ENCODE results near the gene DGCR2. TPM values are rescaled to one million over a fixed set of nuclear protein-coding genes. Genes with fewer than 3 reads are reported as not detected.
A peak's percentile ranks its signal among the peaks of the same experiment; 100 is the strongest.

Gene DGCR2
- total RNA-seq, 1 experiment from 2014 or later, result 42.9 TPM

GRCh38 chr22:19111140-19111539 is 11.1 kb downstream of the DGCR2 start:
- Histone ChIP-seq H3K27ac (ENCODE audit: low read depth, low read length) (no peak overlapping the region), H2AFZ (ENCODE audit: low read depth, low read length, poor library complexity, severe bottlenecking) (no peak overlapping the region), H3K27me3 (ENCODE audit: insufficient read depth, low read length) (no peaks in the 10 kb centered on the region), H3K36me3 (ENCODE audit: control insufficient read depth in 1 of 2, insufficient read depth in 2 of 2, low read length in 2 of 2) (no peaks in the 10 kb centered on the region), H3K4me1 (ENCODE audit: control insufficient read depth in 1 of 2, insufficient read depth in 2 of 2, low read length in 2 of 2) (no peaks in the 10 kb centered on the region), H4K20me1 (ENCODE audit: insufficient read depth) (no peaks in the 10 kb centered on the region), H3K9me3 (ENCODE audit: control insufficient read depth in 1 of 2, insufficient read depth in 1 of 2, low read depth in 1 of 2, low read length in 2 of 2) (no peaks in the 10 kb centered on the region), H3K4me2 (ENCODE audit: low read length) (no peak overlapping the region), H3K9me2 (ENCODE audit: insufficient read depth) (no peaks in the 10 kb centered on the region), H3K79me2 (ENCODE audit: insufficient read depth, low read length) (peaks cover 89% of the 10 kb centered on the region), H3K4me3 (replicated peaks in 1 of 2; ENCODE audit: low read depth in 1 of 2, low read length in 2 of 2) (no peak overlapping the region), H3K9ac (ENCODE audit: low read length) (no peak overlapping the region)
- no peak for TF ChIP-seq FOSL1 (IDR thresholded peaks at IDR 0.05; ENCODE audit: low read depth)
- TF ChIP-seq, protein P1, sequence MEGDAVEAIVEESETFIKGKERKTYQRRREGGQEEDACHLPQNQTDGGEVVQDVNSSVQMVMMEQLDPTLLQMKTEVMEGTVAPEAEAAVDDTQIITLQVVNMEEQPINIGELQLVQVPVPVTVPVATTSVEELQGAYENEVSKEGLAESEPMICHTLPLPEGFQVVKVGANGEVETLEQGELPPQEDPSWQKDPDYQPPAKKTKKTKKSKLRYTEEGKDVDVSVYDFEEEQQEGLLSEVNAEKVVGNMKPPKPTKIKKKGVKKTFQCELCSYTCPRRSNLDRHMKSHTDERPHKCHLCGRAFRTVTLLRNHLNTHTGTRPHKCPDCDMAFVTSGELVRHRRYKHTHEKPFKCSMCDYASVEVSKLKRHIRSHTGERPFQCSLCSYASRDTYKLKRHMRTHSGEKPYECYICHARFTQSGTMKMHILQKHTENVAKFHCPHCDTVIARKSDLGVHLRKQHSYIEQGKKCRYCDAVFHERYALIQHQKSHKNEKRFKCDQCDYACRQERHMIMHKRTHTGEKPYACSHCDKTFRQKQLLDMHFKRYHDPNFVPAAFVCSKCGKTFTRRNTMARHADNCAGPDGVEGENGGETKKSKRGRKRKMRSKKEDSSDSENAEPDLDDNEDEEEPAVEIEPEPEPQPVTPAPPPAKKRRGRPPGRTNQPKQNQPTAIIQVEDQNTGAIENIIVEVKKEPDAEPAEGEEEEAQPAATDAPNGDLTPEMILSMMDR (IDR thresholded peaks at IDR 0.05 in 2 of 3, conservative IDR thresholded peaks at IDR 0.05 in 1 of 3; ENCODE audit: borderline replicate concordance in 1 of 3, insufficient read depth in 1 of 3, low read depth in 2 of 3, low read length in 2 of 3), result 0 out of 6 replicates have a peak, but pooled peaks of 1 of the 3 experiments have one; percentile 14
- CTCF ChIA-PET, result interaction anchor here (1.0 to 1.4 kb wide), 2 partner anchors 34 to 519 kb away, joined by 3 to 4 read pairs; partner anchors contain the start of gene ESS2
- no peak for ATAC-seq
- no peak for DNase-seq (ENCODE audit: low read depth, low spot score)
- intact Hi-C loops (cut with micrococcal nuclease), result no loop called here
- RAD21 ChIA-PET (ENCODE audit: low non-redundant PET in 1 of 2, low total read pairs in 2 of 2, uncharacterized antibody in 2 of 2, unreplicated experiment in 2 of 2), result no interaction called here
- BruUV-seq (replicated peaks), result no TSS peak
- POLR2A ChIA-PET, result interaction anchor here (2.6 kb wide), 1 partner anchor 11 kb away, joined by 6 read pairs; the partner anchor contains the start of gene DGCR2

GRCh38 chr22:19110646-19111045 is 11.6 kb downstream of the DGCR2 start:
- Histone ChIP-seq H3K4me3 (replicated peaks in 1 of 2; ENCODE audit: low read depth in 1 of 2, low read length in 2 of 2) (no peak overlapping the region), H3K27me3 (ENCODE audit: insufficient read depth, low read length) (no peaks in the 10 kb centered on the region), H3K4me1 (ENCODE audit: control insufficient read depth in 1 of 2, insufficient read depth in 2 of 2, low read length in 2 of 2) (no peaks in the 10 kb centered on the region), H3K9ac (ENCODE audit: low read length) (no peak overlapping the region), H4K20me1 (ENCODE audit: insufficient read depth) (no peaks in the 10 kb centered on the region), H3K9me3 (ENCODE audit: control insufficient read depth in 1 of 2, insufficient read depth in 1 of 2, low read depth in 1 of 2, low read length in 2 of 2) (no peaks in the 10 kb centered on the region), H3K27ac (ENCODE audit: low read depth, low read length) (no peak overlapping the region), H3K36me3 (ENCODE audit: control insufficient read depth in 1 of 2, insufficient read depth in 2 of 2, low read length in 2 of 2) (no peaks in the 10 kb centered on the region), H3K79me2 (ENCODE audit: insufficient read depth, low read length) (peaks cover 89% of the 10 kb centered on the region), H3K9me2 (ENCODE audit: insufficient read depth) (no peaks in the 10 kb centered on the region), H3K4me2 (ENCODE audit: low read length) (no peak overlapping the region), H2AFZ (ENCODE audit: low read depth, low read length, poor library complexity, severe bottlenecking) (no peak overlapping the region)
- DNase-seq (ENCODE audit: low read depth, low spot score) (no peak), ATAC-seq (no peak)
- CTCF ChIA-PET, result interaction anchor here (1.0 to 1.4 kb wide), 2 partner anchors 34 to 519 kb away, joined by 3 to 4 read pairs; partner anchors contain the start of gene ESS2
- intact Hi-C loops (cut with micrococcal nuclease), result no loop called here
- BruUV-seq (replicated peaks), result no TSS peak
- RAD21 ChIA-PET (ENCODE audit: low non-redundant PET in 1 of 2, low total read pairs in 2 of 2, uncharacterized antibody in 2 of 2, unreplicated experiment in 2 of 2), result no interaction called here
- POLR2A ChIA-PET, result interaction anchor here (2.6 kb wide), 1 partner anchor 11 kb away, joined by 6 read pairs; the partner anchor contains the start of gene DGCR2
- TF ChIP-seq POLR2AphosphoS5 (IDR thresholded peaks at IDR 0.05; ENCODE audit: low read depth, low read length), result no peak
- TF ChIP-seq ZFX (IDR thresholded peaks at IDR 0.05), result no peak
- no peak for TF ChIP-seq REST (IDR thresholded peaks at IDR 0.05; ENCODE audit: low read depth)
- TF ChIP-seq CBX3 (IDR thresholded peaks at IDR 0.05; ENCODE audit: low read depth), result no peak
- no peak for TF ChIP-seq JUND (IDR thresholded peaks at IDR 0.05)
- TF ChIP-seq EZH2 (IDR thresholded peaks at IDR 0.05), result no peak
- TF ChIP-seq EGR1 (IDR thresholded peaks at IDR 0.05; ENCODE audit: low read depth), result no peak
- TF ChIP-seq CEBPB (IDR thresholded peaks at IDR 0.05; ENCODE audit: low read depth), result no peak
- TF ChIP-seq ZBTB33 (IDR thresholded peaks at IDR 0.05; ENCODE audit: extremely low read depth, insufficient replicate concordance, low read length), result no peak
- TF ChIP-seq MAX (IDR thresholded peaks at IDR 0.05), result no peak
- TF ChIP-seq, protein P2, sequence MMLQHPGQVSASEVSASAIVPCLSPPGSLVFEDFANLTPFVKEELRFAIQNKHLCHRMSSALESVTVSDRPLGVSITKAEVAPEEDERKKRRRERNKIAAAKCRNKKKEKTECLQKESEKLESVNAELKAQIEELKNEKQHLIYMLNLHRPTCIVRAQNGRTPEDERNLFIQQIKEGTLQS (IDR thresholded peaks at IDR 0.05), result no peak
